Prostate gland (tissue), 2 donors: Measurements from ENCODE around the gene KAZALD1. TPM values are rescaled to one million over a fixed set of nuclear protein-coding genes. Genes with fewer than 3 reads are reported as not detected.

ENCODE experiments used
- DNase-seq: peaks from one replicate; pipeline ENCODE4 v3.0.0-alpha.2; 2019; ENCODE audit warnings: low spot score
- H3K27ac ChIP-seq, 2 donors: fragments of 200-600 bp; sonication (generic); 2 replicates each; pipeline ENCODE4 v1.5.1; 2017 to 2019
- H3K27me3 ChIP-seq: fragments of 200-600 bp; sonication (generic); replicated peaks from 2 replicates; pipeline ENCODE4 v1.5.1; 2019; ENCODE audit not compliant: insufficient read depth
- H3K36me3 ChIP-seq, 2 donors: fragments of 200-600 bp; sonication (generic); 1 replicate in 1 of 2; 2 replicates in 1 of 2; pipeline versions ENCODE4 v1.5.1 to v1.8.1; 2017 to 2019
- H3K4me1 ChIP-seq: fragments of 200-600 bp; sonication (generic); replicated peaks from 2 replicates; pipeline ENCODE4 v1.5.1; 2019
- H3K4me3 ChIP-seq, 2 donors: fragments of 200-600 bp; sonication (generic); 2 replicates each; pipeline ENCODE4 v1.5.1; 2017 to 2019
- H3K9me3 ChIP-seq: fragments of 200-600 bp; sonication (generic); 2 replicates; pipeline ENCODE4 v1.5.1; 2017
- POLR2A ChIP-seq: fragments of 450-650 bp; IDR thresholded peaks from one replicate; pipeline ENCODE4 v1.6.1; 2016; ENCODE audit warnings: antibody characterized with exemption, mild to moderate bottlenecking
- POLR2AphosphoS5 ChIP-seq: sonication (generic); formaldehyde crosslinking; IDR thresholded peaks from one replicate; pipeline ENCODE4 v1.6.1; 2017; ENCODE audit warnings: antibody characterized with exemption
- WGBS: methylation state at CpG from one replicate; pipeline ENCODE4 v1.1.5; 2018; 5-methylcytosine and 5-hydroxymethylcytosine counted together
- intact Hi-C: fragments of 100-400 bp; cut with DNase I; formaldehyde crosslinking; loops from one replicate; pipeline ENCODE4 v1.14.2; 2022
- total RNA-seq, 2 donors: library from RNA; depleted of rRNA; stranded (reverse); fragments of >200 nt; gene quantifications; one replicate each; pipeline ENCODE4 v1.1.0, GENCODE V29; 2016
- TF ChIP-seq, protein P1 (sequence below), 4 experiments: fragments of 200-600 bp in 2 of 4; fragments of 450-650 bp in 2 of 4; sonication (generic) in 2 of 4; IDR thresholded peaks; 1 replicate in 3 of 4; 2 replicates in 1 of 4; pipeline ENCODE4 v1.5.1; 2016 to 2019; ENCODE audit warnings: antibody characterized with exemption in 4 of 4, mild to moderate bottlenecking in 2 of 4, moderate library complexity in 2 of 4

Gene KAZALD1, protein sequence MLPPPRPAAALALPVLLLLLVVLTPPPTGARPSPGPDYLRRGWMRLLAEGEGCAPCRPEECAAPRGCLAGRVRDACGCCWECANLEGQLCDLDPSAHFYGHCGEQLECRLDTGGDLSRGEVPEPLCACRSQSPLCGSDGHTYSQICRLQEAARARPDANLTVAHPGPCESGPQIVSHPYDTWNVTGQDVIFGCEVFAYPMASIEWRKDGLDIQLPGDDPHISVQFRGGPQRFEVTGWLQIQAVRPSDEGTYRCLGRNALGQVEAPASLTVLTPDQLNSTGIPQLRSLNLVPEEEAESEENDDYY
- total RNA-seq = 10 to 100 TPM in 1 of 2 donors, 1 to 10 TPM in 1; 9.8 to 24.4 TPM

DNA sequence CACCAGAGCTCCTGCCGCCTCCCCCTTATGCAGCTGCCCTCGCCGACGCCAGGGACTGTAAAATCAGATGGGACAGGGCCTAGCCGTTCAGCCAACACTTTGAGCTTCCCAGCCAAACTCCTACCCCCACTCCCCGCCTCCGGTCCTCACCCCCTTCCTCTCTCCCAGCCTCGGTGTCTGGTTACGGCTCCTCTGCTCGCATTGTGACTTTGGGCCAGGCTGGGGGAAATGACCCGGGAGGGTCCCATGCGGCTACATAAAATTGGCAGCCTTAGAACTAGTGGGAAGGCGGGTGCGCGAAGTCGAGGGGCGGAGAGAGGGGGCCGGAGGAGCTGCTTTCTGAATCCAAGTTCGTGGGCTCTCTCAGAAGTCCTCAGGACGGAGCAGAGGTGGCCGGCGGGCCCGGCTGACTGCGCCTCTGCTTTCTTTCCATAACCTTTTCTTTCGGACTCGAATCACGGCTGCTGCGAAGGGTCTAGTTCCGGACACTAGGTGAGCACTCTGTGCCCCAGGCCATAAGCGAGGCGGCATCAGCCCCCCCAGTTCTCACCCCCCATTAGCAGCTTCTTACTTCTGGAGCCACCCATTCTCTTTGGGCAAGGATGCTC lies at the start of gene KAZALD1:
TSS of gene KAZALD1 (plus strand) at position 366 of the 608 bp plus-strand sequence. CDS start 604 bp downstream, outside the sequence.
- Histone ChIP-seq H3K27ac (peak within 1 kb of the TSS; percentile 98 to 99), H3K4me3 (peak within 1 kb of the TSS; percentile 76 to 83), H3K36me3 (no peaks in the 10 kb centered on the region), H3K4me1 (peaks cover 5% of the 10 kb centered on the region), H3K27me3 (no peaks in the 10 kb centered on the region), H3K9me3 (no peaks in the 10 kb centered on the region)
- peak; percentile 35 for DNase-seq
- 26% methylated on average over 31 of the region's 31 CpGs for WGBS
- TF ChIP-seq POLR2AphosphoS5 (no peak), POLR2A (no peak)
- TF ChIP-seq, protein P1, sequence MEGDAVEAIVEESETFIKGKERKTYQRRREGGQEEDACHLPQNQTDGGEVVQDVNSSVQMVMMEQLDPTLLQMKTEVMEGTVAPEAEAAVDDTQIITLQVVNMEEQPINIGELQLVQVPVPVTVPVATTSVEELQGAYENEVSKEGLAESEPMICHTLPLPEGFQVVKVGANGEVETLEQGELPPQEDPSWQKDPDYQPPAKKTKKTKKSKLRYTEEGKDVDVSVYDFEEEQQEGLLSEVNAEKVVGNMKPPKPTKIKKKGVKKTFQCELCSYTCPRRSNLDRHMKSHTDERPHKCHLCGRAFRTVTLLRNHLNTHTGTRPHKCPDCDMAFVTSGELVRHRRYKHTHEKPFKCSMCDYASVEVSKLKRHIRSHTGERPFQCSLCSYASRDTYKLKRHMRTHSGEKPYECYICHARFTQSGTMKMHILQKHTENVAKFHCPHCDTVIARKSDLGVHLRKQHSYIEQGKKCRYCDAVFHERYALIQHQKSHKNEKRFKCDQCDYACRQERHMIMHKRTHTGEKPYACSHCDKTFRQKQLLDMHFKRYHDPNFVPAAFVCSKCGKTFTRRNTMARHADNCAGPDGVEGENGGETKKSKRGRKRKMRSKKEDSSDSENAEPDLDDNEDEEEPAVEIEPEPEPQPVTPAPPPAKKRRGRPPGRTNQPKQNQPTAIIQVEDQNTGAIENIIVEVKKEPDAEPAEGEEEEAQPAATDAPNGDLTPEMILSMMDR (IDR thresholded peaks at IDR 0.05) = no peak
- intact Hi-C loops = no loop called here

DNA sequence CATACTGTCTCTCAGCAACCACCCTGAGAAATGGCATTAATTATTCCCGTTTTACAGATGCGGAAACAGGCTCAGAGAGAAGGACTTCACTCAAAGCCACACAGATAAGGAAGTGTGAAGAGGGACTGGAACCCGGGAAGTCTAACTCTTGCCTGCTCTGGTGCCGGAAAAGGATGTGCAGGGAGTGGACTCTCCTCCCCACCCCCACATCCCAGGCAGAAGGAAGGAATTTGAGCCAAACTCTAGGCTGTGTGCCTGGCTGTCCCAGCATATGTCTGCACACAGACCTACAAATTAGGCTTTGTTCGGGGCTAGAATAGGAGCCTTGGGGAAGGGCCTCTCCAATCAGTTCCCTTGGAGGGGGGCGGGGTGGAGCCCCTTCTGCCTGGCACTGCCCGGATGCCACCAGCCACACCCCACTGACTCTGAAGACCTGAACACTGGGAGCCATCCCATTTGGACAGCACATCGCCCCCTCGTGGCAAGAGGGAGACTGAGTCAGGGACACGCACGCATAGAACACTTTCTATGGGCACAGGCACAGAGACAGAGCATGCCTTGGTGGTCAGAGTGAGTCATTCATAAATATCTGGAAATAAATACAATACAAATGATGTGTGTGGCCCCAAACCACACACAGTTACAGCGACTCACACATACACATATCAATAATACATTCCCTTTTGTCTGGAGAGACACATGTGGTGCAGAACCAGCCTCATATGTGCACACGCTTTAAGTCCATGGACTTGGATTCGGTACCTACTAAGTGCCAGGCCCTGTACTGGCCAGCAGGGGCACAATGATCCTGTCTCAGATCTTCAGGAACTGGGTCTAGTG lies 49.0 kb upstream of the KAZALD1 start:
- intact Hi-C loops = loop anchor here (1.0 to 10.0 kb wide), 2 partner anchors 15 to 448 kb away; no protein-coding TSS in a partner anchor
- Histone ChIP-seq H3K4me3 (no peak overlapping the region), H3K4me1 (no peaks in the 10 kb centered on the region), H3K27me3 (no peaks in the 10 kb centered on the region), H3K36me3 (no peaks in the 10 kb centered on the region), H3K9me3 (no peaks in the 10 kb centered on the region), H3K27ac (peak overlapping the region in 1 of 2 donors; percentile 12)
- TF ChIP-seq POLR2A (no peak), POLR2AphosphoS5 (peak; percentile 71)
- TF ChIP-seq, protein P1 (IDR thresholded peaks at IDR 0.05) = peak; percentile 69 to 96 (median 84)
- peak; percentile 84 for DNase-seq
- 24% methylated on average over 14 of the region's 14 CpGs for WGBS

DNA sequence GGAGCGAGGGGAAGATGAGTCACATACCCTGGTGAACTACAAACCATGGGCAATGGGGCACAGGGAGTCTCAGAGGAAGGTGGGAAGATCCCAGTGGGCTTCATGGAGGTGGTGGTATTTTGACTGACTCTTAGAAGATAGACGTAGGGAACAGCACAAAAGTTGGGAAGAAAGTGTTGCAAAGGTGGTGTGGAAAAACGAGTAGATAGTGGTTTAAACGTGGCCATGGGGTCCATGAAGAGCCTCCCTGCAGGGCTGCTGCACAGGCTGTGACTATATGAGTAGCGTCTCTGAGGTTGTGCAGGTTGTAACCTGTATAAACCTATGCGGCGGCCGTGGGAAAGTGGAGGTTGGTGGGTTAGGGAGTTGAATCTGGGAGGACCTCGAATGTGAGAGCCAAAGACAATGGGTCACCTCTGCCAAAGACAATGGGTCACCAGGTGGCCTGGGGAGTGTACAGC lies 48.4 kb upstream of the KAZALD1 start:
- Histone ChIP-seq H3K4me1 (no peaks in the 10 kb centered on the region), H3K4me3 (no peak overlapping the region), H3K27me3 (no peaks in the 10 kb centered on the region), H3K36me3 (no peaks in the 10 kb centered on the region), H3K9me3 (no peaks in the 10 kb centered on the region), H3K27ac (peak overlapping the region in 1 of 2 donors; percentile 12)
- 35% methylated on average over 9 of the region's 9 CpGs for WGBS
- intact Hi-C loops = loop anchor here (10.0 kb wide), 1 partner anchor 449 kb away; no protein-coding TSS in a partner anchor
- no peak for TF ChIP-seq POLR2AphosphoS5
- TF ChIP-seq, protein P1 (IDR thresholded peaks at IDR 0.05) = no peak
- TF ChIP-seq POLR2A = no peak
- DNase-seq = no peak

DNA sequence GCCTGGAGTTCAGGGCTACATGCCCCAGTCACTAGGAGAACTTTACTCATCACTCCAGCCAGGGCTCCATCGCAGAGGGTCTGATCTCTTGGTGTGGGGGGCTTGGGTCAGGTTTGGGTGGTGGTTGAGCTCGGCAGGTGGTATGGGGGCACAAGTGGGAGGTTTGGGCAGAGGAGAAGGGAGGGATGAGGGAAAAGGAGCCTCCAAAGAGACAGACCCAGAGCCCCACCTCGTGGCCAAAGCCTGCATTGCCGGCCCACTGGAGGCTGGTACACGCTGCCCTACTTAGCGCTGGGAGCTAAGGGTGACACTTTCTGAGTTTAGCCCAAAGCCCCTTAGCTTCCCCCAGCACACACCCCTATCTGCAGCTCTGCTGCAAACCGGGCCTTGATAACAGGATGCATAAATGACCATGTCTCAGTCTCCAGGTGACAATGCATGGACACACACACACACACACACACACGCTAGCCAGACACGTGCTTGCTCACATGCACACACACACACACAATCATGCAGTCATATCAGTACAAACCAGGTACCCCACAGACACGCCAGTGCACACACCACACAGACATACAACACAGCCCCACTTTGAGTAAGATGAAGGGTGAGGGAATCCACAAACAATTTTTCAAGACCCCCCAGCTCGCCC lies 47.4 kb upstream of the KAZALD1 start:
- no peaks in the 10 kb centered on the region for H3K27me3 ChIP-seq
- H3K4me3 ChIP-seq = no peak overlapping the region
- 25% methylated on average over 11 of the region's 11 CpGs for WGBS
- H3K27ac ChIP-seq = no peak overlapping the region
- TF ChIP-seq, protein P1 (IDR thresholded peaks at IDR 0.05) = peak; percentile 83 to 94 (median 90)
- TF ChIP-seq POLR2AphosphoS5 (peak; percentile 10), POLR2A (no peak)
- H3K4me1 ChIP-seq = no peaks in the 10 kb centered on the region
- peak; percentile 73 for DNase-seq
- H3K36me3 ChIP-seq = no peaks in the 10 kb centered on the region
- intact Hi-C loops = loop anchor here (1.0 to 10.0 kb wide), 2 partner anchors 20 to 450 kb away; no protein-coding TSS in a partner anchor
- no peaks in the 10 kb centered on the region for H3K9me3 ChIP-seq
